ENCODE data around the gene CCT8. TPM values are rescaled to one million over a fixed set of nuclear protein-coding genes. Genes with fewer than 3 reads are reported as not detected.

Gene CCT8
- total and polyA plus RNA-seq, 9 of the 15 experiments (the other 6 are each of a cell fraction or from before 2014, with no cell fraction given) = 451 to 1,153 (median 677) TPM

- Histone ChIP-seq H3K4me3 (no peak overlapping the region), H3K9me1 (ENCODE audit: control insufficient read depth, insufficient read depth, low read length) (no peaks in the 10 kb centered on the region), H3K27ac (ENCODE audit: extremely low read depth, low read depth, low read length) (no peak overlapping the region), H4K20me1 (replicated peaks; ENCODE audit: control insufficient read depth, insufficient read depth, low read length) (no peaks in the 10 kb centered on the region), H3K36me3 (ENCODE audit: control insufficient read depth, insufficient read depth, low read length) (peaks cover 92% of the 10 kb centered on the region), H3K27me3 (ENCODE audit: control insufficient read depth in 2 of 2, insufficient read depth in 2 of 2, low read length in 2 of 2) (no peaks in the 10 kb centered on the region), H2AFZ (ENCODE audit: low read depth, low read length) (no peak overlapping the region), H3K4me1 (replicated peaks in 1 of 2; ENCODE audit: control insufficient read depth in 2 of 2, insufficient read depth in 2 of 2, low read length in 2 of 2) (no peaks in the 10 kb centered on the region), H3K79me2 (ENCODE audit: control insufficient read depth, insufficient read depth, low read length) (peaks cover 9% of the 10 kb centered on the region; the same call in 2 of the 3 replicates), H3K9ac (ENCODE audit: insufficient read depth in 1 of 2, low read depth in 2 of 2, low read length in 2 of 2) (no peak overlapping the region), H3K9me3 (replicated peaks; ENCODE audit: control insufficient read depth, insufficient read depth, low read depth, low read length) (no peaks in the 10 kb centered on the region), H3K4me2 (ENCODE audit: insufficient read depth, low read length) (no peak overlapping the region)
- DNase-seq (ENCODE audit: extremely low read depth in 1 of 4, low spot score in 3 of 4) = no peak
- TF ChIP-seq FOXK2 (conservative IDR thresholded peaks at IDR 0.05 in 1 of 2, IDR thresholded peaks at IDR 0.05 in 1 of 2; ENCODE audit: low read depth in 2 of 2) = no peak
- TF ChIP-seq, protein P1, sequence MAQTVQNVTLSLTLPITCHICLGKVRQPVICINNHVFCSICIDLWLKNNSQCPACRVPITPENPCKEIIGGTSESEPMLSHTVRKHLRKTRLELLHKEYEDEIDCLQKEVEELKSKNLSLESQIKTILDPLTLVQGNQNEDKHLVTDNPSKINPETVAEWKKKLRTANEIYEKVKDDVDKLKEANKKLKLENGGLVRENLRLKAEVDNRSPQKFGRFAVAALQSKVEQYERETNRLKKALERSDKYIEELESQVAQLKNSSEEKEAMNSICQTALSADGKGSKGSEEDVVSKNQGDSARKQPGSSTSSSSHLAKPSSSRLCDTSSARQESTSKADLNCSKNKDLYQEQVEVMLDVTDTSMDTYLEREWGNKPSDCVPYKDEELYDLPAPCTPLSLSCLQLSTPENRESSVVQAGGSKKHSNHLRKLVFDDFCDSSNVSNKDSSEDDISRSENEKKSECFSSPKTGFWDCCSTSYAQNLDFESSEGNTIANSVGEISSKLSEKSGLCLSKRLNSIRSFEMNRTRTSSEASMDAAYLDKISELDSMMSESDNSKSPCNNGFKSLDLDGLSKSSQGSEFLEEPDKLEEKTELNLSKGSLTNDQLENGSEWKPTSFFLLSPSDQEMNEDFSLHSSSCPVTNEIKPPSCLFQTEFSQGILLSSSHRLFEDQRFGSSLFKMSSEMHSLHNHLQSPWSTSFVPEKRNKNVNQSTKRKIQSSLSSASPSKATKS (CRISPR knock-in tag; IDR thresholded peaks at IDR 0.05) = no peak
- TF ChIP-seq ZNF696 (CRISPR knock-in tag; conservative IDR thresholded peaks at IDR 0.05) = no peak
- no peak for TF ChIP-seq ARHGAP35 (IDR thresholded peaks at IDR 0.05; ENCODE audit: partially characterized antibody)
- no peak for TF ChIP-seq BDP1 (IDR thresholded peaks at IDR 0.05; ENCODE audit: insufficient read depth, insufficient read length)
- TF ChIP-seq, protein P2, sequence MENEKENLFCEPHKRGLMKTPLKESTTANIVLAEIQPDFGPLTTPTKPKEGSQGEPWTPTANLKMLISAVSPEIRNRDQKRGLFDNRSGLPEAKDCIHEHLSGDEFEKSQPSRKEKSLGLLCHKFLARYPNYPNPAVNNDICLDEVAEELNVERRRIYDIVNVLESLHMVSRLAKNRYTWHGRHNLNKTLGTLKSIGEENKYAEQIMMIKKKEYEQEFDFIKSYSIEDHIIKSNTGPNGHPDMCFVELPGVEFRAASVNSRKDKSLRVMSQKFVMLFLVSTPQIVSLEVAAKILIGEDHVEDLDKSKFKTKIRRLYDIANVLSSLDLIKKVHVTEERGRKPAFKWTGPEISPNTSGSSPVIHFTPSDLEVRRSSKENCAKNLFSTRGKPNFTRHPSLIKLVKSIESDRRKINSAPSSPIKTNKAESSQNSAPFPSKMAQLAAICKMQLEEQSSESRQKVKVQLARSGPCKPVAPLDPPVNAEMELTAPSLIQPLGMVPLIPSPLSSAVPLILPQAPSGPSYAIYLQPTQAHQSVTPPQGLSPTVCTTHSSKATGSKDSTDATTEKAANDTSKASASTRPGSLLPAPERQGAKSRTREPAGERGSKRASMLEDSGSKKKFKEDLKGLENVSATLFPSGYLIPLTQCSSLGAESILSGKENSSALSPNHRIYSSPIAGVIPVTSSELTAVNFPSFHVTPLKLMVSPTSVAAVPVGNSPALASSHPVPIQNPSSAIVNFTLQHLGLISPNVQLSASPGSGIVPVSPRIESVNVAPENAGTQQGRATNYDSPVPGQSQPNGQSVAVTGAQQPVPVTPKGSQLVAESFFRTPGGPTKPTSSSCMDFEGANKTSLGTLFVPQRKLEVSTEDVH (IDR thresholded peaks at IDR 0.05; ENCODE audit: low read depth, partially characterized antibody) = no peak
- TF ChIP-seq, protein P3, sequence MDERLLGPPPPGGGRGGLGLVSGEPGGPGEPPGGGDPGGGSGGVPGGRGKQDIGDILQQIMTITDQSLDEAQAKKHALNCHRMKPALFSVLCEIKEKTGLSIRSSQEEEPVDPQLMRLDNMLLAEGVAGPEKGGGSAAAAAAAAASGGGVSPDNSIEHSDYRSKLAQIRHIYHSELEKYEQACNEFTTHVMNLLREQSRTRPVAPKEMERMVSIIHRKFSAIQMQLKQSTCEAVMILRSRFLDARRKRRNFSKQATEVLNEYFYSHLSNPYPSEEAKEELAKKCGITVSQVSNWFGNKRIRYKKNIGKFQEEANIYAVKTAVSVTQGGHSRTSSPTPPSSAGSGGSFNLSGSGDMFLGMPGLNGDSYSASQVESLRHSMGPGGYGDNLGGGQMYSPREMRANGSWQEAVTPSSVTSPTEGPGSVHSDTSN (CRISPR knock-in tag; IDR thresholded peaks at IDR 0.05; ENCODE audit: low read depth) = no peak
- TF ChIP-seq, protein P3 (tag; conservative IDR thresholded peaks at IDR 0.05; ENCODE audit: low read depth) = no peak
- TF ChIP-seq HNRNPLL (IDR thresholded peaks at IDR 0.05; ENCODE audit: low read depth, low read length, poor library complexity, severe bottlenecking) = no peak
- no peak for TF ChIP-seq PCBP1 (IDR thresholded peaks at IDR 0.05; ENCODE audit: low read depth, low read length, poor library complexity, severe bottlenecking)
- no peak for TF ChIP-seq NCOA6 (IDR thresholded peaks at IDR 0.05)
- no TSS peak for BruUV-seq (replicated peaks)
- no peak for FAIRE-seq
- ChIA-PET POLR2A (interaction anchor here (0.8 to 3.5 kb wide), 3 partner anchors 8 to 47 kb away, joined by 3 to 12 read pairs (median 3); partner anchors contain the start of gene USP16), CTCF (ENCODE audit: low intra/inter-chr PET ratio) (no interaction called here)
- 60% methylated on average over 4 of the region's 4 CpGs for WGBS (ENCODE audit: insufficient coverage, low coverage, missing lambda C conversion rate)
- intact Hi-C loops (cut with micrococcal nuclease) = no loop called here
- no peak for ATAC-seq
- in situ Hi-C loops (cut with MboI) = no loop called here
Measured at GRCh38 chr21:29033301-29033700, 40.1 kb downstream of the CCT8 start.

All from K562 (cell line).